ENCODE results near the gene TM6SF1.
"Not testable (repeated sequence)": the region's sequence is repeated elsewhere in the genome, so short reads cannot be mapped to it uniquely, and the experiment has no call there.

The TM6SF1 gene

DNA sequence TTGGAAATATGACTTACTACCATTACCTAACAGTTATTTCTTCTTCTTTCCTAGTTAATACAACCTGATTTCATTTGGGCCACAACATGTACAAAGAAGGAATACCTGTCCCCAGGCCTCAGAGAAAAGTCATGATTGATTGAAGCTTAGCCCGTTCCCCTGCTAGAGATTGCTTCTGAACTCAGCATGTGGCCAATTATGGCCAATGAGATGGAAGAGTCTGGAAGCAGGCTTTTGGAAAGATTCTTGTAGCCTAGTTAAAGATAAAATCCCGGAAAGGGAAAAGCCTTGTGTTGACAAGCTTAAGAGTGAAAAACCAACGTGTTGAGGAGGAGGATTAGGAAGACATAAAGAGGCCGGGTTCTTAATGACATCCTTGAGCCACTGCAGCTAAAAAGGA lies 17.0 kb upstream of the TM6SF1 start:
- DNase-seq: no peak

DNA sequence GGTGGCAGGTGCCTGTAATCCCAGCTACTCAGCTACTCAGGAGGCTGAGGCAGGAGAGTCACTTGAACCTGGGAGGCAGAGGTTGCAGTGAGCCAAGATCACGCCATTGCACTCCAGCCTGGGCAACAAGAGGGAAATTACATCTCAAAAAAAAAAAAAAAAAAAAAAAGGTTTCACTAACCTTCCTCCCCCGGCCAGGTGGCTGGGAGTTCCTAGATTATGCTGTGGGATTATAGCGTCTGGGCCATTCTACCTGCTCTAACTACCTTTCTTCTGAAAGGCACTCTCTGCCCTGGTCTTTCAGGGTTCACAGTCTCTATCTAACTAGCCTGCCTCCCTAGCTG lies 15.5 kb upstream of the TM6SF1 start:
- not testable (repeated sequence) for DNase-seq

DNA sequence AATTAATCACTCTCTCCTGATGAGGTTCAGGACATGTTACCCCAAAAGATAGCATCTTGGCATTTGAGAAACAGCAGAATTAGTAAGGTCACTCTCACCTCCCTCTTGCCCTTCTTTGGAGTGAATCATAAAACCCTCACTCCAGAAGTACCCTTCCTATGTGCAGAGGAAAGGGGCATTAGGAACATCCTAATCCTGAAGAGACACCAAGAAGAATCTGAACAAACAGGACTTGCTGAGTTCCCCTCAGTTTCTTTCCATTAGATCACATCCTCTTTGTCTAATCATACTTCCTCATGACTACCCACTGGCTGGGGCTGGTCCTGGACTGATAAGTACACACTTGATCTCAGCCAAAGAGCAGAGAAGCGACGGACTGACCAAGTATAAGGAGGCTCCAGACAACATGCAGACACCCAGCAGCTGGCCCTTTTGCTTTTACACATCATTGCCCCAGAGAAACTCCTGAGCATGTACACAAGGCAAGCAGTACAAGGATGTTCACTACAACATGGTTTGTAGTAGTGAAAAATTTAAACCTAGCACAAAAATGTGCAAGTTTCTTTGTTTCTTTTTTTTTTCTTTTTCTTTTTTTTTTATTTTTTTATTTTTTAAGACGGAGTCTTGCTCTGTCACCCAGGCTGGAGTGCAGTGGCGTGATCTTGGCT lies 15.0 kb upstream of the TM6SF1 start:
- no peak for DNase-seq

DNA sequence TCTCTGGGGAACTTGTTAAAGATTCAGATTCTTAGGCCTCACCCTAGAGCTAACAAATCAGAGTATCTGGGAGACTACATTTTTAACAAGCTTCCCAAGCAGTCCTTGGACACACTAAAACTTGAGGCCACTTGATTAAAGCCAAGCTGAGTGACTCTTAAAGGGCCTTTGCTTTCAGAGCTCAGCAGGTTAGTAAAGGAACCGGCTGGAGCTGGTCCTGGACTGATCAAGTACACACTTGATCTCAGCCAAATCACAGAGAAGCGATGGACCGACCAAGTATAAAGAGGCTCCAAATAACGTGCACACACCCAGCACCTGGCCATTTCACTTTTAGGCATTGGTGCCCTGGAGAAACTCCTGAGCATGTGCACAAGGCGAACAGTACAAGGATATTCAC lies 12.9 kb upstream of the TM6SF1 start:
- DNase-seq: no peak

DNA sequence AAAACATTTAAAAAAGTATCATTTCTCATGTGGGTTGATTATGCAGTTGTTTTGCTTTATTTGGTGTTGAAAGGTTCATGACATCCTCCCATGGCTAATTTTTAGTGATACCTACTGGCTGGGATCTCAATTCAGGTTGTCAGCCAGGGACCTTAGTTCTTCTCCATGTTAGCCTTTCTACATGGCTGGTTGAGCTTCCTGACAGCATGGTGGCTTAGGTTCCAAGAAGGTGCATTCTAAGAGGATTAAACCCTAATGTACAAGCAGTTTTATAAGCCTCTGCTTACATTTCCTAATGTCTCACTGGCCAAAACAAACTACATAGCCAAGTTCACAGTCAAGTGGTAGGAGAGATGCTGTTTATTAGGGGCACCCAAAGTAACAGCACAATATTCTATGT lies 9.4 kb upstream of the TM6SF1 start:
- DNase-seq: no peak

DNA sequence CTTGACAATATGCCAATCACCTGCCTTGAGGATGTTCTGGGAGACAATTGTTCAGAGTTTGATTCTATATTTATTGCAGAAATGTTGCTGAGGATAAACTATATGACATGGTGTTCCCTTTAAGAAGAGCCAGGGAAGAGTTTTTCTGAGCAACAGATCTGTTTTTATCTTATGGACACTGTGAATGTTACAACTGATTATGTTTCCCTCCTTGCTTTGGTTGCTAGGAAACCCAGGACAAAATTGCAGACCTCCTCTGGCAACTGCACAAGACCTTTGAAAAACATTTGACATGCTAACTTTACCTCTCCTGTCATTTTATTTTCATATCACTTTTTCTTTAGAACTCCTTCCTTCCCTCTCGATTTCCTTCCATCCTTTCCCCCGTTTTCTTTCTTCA lies 8.2 kb upstream of the TM6SF1 start:
- no peak for DNase-seq

DNA sequence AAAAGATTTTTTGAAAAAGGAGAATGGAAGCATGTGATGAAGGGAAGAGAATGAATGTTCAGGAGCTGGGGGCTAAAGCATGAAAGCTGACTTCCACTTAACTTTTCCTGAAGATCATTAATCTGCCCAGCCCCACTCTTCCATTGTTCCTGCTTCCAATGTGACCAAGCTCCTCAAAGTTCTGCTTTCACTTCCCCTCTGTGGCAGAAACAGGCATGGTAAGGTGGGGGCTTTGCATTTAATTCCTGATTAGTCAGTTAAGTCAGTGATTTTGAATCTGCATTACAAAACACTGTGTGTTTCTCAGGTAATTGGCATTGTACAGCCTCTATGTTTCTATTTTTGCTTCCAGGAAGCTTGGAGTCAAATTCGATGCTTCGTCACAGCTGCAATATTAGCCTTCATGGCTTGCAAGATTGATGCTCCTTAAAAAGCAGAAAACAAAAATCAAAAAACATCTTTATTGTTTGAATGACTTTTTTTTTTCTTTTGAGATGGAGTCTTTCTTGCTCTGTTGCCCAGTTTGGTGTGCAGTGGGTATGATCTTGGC lies 7.3 kb upstream of the TM6SF1 start:
- DNase-seq: no peak

DNA sequence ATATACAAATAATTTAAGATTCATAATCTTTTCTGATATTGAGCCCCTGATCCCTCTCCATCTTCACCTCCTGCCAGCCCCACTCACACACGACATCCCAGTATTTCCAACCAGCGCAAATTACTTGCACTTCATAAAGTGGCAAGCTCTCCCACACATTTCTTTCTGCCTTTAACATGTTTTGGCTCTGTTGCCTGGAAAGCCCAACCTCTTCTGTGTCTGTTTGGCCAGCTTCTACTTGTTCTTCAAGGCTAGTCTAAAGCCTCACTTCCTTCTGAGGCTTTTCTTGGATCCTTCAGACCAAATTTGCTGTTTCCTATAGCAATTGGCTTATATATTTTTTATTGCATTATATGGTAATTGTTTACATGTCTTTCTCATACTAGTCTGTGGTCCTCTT lies 5.1 kb upstream of the TM6SF1 start:
- no peak for DNase-seq

DNA sequence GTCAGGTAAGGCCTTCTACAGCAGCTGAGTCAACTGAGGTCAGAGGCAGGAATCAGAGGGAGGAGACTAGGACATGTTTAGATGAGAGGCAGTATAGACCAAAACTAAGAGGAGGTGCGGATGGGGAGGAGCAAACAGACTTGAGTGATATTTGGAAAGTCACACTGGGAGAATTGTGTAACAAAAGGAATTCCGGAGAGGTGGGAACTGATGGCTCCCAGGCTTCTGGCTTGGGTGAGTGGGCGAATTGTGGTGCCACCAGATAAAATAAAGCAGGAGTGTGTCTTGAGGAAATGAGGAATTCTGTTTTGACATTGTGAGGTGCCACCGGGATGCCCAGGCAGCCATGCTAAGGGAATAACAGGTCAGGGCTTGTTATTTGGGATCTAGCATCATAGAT lies 3.3 kb upstream of the TM6SF1 start:
- no peak for DNase-seq

DNA sequence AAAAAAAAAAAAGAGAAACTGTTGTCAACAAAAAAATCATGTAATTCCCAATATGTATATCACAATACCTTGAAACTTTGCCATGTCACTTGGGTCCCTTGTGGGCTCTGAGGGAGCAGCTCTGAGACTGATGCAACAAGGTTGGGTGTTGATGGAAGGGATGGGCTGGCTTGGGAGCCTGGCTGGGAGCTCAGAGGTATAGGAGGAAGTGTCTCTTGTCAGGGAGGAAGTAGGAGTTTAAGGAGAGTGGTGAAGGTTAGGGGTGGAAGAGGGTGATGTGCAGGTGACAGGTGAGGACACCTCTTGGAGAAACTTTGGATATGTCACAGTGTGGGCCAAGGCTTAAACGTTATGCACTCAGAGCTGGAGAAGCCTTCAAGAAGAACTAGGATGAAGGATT lies 2.0 kb upstream of the TM6SF1 start:
- DNase-seq: no peak

DNA sequence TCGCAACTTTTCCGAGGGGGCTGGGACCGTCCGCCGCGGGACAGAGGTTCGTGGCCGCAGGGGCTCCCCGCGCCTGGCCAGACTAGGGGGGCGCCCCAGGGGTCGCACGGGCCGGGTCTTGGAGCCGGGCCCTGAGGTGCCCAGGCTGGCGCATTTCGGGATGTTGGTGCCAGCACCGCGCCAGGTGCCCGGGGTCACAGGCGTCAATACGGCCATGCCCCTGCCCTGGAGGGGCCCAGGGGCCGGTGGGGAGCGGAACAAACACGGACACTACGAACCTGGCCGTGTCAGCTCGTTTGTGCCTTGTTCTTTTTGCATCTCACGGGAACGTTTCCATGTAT lies 366 bp downstream of the TM6SF1 start:
- no peak for DNase-seq

DNA sequence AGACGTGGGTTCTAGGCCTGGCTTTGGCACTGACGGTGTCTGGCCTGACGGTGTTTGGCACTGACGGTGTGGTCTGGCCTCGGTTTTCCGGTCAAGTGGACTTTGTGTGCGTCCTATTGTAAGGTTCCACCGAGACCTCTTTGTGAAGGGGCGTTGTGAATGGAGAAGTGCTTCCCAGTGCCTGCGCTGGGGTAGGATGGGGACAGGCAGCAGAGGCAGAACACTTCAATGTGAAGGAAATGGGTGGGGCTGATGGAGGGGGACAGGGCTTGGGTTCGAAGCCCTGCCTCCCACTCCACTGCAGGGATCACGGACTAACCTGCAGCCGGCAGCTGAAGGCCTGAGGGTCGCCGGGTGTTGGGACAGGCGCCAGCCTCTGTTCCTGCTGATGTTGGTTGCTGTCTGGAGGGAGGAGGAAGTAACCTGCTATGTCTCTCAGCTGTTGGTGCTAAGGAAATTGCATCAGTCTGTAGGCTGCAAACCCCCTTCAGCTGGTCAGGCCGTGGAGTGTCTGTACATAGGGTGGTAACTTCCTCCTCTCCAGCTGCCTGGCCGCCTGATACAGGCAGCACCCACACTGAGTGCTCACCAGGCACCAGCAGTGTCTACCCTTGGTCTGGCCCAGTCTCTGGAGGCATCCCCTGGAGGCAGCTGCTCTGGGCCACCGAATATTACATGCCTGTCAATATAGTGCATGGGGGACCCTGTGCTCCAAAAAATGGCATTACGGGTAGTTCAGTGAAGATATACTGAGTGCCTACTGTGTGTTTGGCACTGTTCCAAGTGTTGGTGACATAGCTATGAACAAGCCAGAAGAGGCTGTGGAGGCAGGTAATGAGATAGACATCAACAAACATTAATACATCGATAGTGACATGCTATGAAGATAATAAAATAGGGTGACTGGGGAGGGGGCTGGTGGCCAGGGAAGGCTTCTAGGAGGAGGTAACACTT lies 1.1 kb downstream of the TM6SF1 start:
- DNase-seq: no peak

DNA sequence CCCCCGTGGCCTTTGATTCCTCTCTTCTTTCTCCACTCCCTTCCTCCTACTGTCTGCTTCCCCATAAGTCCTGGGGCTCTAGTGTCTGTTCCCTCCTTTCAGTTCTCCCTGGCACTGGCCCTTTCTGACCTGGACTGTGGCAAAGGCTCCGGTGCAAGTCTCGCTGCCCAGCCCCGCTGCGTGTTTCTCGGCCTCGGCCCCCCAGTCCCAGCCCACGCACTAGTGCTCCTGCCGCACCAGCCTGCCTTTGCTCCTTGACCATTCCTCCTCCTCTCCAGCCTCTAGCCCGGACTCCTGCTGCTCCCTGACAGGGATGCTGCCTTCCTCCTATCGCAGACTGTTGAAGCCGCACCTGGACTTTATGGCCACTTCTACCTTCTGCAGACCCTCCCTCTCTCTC lies 2.1 kb downstream of the TM6SF1 start:
- no peak for DNase-seq

DNA sequence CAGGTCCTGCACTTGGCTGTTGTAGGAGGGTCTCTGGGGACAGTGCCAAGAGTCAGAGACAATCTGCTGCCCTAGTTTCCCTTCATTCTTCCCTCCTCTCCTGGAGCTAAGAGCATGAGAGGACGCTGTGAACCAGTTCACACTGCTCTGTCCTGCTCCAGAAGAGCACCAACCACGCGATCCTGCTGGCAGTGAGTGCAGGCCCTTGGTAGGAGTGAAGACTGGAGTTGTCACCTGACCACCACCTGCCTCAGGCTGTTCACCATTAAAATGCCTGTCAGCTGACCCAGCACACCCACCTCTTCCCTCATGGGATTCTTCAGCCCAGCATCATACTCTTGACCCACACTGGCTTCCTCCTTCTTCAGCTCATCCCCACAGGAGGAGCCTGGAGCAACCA lies 2.9 kb downstream of the TM6SF1 start:
- no peak for DNase-seq

DNA sequence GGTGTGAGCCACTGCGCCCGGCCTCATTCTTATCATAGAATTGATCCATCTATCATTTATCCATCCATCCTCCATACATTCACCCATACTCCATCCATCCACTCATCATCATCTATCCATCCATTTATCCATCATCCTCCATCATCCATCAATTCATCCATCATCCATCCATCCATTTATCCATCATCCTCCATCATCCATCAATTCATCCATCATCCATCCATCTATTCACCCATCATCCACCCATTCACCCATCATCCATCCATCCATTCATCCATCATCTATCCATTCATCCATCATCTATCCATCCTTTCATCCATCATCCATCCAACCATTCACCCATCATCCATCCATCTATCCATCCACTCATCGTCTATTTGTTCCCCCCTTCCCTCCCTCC lies 3.7 kb downstream of the TM6SF1 start:
- no peak for DNase-seq

DNA sequence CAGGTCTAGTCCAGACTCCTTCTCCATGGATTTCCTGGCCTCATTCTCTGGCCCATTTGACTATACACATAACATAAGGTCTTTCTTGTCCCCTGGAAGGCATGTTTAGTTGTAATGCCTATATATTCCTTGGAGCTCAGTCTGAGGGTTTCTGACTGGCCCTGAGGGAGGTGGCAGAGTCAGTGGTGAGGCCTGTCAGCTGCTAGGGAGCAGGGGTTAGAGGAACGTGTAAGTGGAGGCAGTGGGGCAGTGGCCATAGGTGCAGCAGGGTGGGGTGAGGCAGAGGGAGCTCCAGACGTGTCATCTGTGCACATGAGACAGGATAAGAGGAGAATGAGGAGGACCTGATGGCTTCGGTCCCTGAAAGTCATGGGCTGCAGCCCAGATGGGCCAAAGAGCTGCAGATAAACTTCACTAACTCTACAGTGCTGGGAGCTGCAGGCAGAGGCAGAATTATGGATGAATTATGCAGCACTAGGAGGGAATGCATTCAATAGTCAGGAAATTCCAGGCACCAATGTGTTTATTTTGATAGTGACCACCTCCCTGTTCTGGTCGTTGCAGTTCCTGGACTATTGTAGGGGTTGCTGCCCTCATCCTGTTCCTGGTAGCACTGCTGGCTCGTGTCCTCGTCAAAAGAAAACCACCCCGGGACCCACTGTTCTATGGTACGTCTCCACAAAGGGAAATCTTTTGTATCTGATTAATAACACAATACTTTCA lies 4.9 kb downstream of the TM6SF1 start:
- DNase-seq: no peak

DNA sequence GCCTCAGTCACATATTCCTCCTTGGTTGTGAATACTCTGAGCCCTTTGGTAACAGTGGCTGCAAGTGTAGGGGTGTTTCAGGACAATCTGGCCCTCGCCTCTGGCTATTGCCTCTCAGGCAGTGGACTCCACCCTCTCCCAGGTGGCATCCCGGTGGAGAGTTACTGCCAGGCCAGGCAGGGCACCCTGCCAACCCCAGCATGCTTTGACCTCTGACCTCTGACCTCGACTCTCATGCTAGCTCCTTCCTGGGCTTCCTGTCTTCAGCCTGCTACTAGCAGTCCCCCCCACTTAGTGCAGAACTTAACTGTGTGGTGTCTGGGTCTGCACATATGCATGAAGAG lies 5.5 kb downstream of the TM6SF1 start:
- DNase-seq: no peak

DNA sequence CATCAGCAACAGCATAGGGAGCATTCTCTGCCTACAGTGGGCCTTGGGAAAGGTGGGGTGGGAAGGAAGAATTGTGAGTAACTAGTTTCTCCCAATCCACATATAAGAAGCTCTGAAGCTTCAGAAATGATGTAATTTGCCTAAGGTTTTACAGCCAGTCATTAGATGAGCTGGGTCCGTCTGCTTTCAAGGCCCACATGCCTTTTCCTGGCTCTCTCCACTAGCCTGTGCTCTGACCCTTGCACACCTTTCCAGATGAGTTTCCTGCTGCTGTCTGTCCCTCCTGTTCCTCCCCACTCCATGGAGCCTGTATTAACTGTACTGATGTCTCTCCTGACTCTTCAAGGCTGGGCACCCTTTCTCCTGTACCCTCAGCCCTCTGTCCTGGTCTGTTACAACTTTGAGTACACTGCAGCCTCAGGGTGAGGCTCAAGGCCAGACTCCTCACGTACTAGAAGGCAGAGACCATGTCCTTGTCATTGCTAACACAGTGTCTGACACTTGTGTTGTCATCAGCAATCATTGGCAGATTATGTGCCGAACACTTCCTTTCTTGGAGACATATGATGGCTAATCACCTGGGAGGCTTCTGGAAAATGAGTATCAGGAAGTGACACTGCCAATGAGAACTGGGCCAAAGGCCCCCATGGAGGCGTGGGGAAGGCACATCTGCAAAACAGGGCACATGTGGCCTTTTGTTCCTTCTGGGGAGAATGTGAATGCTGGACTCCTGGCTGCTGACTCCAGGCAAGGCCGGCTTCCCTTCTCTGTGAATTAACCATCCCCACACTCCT lies 6.6 kb downstream of the TM6SF1 start:
- DNase-seq: no peak

DNA sequence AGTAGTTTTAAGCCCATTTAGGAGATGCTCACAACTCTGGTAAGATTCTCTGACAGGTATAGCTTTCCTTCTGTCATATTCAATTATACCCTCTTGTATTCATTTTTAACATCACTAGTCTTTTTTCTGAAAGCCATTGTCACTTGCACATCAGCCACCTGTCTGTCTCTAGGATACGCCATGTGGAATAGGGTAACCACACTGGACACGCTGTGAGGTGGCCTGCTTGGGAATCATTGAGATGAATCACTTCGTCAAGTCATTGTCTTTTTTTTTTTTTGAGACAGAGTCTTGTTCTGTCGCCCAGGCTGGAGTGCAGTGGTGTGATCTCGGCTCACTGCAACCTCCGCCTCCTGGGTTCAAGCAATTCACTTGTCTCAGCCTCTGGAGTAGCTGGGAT lies 7.4 kb downstream of the TM6SF1 start:
- no peak for DNase-seq

DNA sequence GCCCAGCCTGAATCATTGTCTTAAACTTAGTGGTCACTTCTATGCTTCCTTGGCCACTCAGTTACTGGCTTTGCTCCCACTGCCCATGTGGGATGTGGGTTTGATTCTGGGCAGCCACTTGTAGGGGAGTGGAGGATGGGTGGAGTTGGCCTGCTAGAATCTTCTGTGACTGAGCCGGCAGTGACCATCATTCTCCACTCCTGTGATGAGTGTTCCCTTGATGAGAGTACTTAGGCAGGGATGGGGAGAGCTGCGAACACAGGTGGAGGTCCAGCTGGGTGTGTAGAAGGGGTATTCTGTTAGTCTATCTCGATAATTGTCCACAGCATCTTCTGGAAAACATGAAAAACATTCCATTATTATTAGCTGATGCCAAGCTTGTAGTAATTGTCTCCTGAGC lies 8.0 kb downstream of the TM6SF1 start:
- DNase-seq: no peak

DNA sequence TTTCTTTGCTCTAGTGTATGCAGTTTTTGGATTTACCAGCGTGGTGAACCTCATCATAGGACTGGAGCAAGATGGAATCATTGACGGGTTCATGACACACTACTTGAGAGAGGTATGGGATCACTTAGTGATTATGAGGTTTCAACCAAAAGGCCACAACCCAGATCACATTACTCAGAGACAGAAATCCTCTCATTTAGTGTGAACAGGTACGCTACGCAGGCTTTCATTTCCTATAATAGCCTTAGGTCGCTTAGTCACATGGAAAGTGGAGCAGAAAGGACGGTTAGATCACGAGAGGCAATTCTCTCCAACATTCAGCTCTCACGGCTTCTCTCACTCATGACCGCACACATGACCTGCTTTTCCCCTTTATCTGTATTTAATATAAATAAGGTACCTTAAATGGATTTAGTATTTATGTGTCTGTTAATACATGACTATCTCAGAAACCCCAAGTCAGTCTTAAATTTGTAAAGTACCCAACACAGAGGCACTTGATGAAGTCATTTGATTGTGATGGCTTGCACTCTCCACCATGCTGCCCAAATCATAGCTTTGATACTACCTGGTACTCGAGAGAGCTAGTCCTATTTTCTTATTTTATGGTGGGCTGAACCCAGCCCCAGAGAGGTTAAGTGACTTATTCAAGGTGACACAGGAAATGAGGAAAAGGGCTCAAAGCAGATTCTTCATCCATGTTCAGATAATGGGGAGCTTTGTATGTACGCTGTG lies 8.6 kb downstream of the TM6SF1 start:
- no peak for DNase-seq

DNA sequence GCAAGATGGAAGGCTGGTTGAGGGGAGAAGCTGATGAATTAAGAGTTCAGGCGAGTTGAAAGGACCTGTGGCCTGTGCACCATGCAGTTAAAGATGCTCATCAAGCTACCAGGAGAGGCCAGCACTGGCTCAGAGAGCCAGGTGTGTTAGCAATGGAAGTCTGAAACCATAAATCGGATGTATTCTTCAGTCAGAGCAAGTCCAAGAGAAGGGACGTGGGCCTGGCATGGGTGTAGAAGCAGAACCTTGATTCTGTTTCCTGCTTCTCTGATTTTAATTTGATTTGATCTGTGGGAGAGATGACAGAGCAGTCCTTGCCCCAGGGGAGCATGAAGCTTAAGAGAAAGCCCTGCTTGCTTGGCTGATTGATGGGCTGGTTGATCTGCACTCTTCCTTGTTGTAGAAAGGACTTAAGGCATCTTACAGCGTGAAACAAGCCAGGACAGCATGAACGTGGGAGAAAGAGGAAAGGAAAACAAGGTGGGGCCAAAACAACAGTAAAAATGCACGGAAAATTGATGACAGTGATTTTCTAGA lies 10.9 kb downstream of the TM6SF1 start:
- no peak for DNase-seq

All from NCI-H1105 (cell line).